ENCODE data around the gene LNPEP. TPM values are rescaled to one million over a fixed set of nuclear protein-coding genes. Genes with fewer than 3 reads are reported as not detected.

The LNPEP gene
- total RNA-seq, 1 donor from 2014 or later: 57.4 TPM

DNA sequence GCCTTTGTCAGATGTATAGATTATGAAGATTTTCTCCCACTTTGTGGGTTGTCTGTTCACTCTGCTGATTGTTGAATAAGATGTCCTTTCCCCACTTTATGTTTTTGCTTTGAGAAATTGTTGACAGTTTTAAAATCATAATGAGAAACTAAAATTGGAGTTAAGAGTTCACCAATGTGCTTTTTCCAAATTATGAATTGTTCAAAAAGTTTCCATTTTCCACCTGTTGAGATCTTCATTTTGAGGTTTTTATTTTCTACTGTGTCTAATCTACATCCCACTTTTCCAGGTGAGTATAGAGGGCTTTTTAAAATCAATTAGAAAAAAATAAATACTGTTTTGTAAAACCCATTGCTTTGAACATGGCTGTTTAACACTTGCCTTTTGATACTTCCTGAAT, 55.8 kb downstream of the LNPEP start:
- no peaks in the 10 kb centered on the region for H3K4me1 ChIP-seq (ENCODE audit: control insufficient read depth in 3 of 3, insufficient read depth in 3 of 3, low read length in 3 of 3)
- H3K36me3 ChIP-seq (ENCODE audit: control insufficient read depth in 3 of 3, insufficient read depth in 3 of 3, low read length in 3 of 3): peaks cover 2 to 33% (median 22%) of the 10 kb centered on the region in 3 donors
- no peak overlapping the region for H3K27ac ChIP-seq (ENCODE audit: low read depth, low read length)
- H3K4me3 ChIP-seq (ENCODE audit: low read length in 3 of 3): no peak overlapping the region
- no peak overlapping the region for H3K9ac ChIP-seq (ENCODE audit: low read depth in 1 of 3, low read length in 3 of 3)
- H3K9me3 ChIP-seq (ENCODE audit: control insufficient read depth in 3 of 3, low read length in 3 of 3): no peaks in the 10 kb centered on the region
- H3K27me3 ChIP-seq (ENCODE audit: control insufficient read depth in 3 of 3, insufficient read depth in 3 of 3, low read length in 3 of 3): no peaks in the 10 kb centered on the region

DNA sequence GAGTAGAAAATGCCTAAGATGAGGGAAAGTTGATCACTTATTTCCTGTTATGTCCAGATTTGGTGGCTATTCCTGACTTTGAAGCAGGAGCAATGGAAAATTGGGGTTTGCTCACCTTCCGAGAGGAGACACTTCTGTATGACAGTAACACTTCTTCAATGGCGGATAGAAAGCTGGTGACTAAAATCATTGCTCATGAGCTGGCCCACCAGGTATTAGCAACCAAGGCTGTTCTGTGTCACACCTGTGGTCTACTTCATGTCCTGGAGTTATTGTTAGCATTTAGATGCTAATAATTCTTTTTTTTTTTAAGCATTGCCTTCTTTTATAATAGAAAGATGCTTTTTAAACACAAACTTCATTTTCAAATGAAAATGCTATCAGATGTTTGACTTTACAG, 57.9 kb downstream of the LNPEP start:
- no peak overlapping the region for H3K9ac ChIP-seq (ENCODE audit: low read depth in 1 of 3, low read length in 3 of 3)
- H3K27ac ChIP-seq (ENCODE audit: low read depth, low read length): no peak overlapping the region
- no peak overlapping the region for H3K4me3 ChIP-seq (ENCODE audit: low read length in 3 of 3)
- no peaks in the 10 kb centered on the region for H3K4me1 ChIP-seq (ENCODE audit: control insufficient read depth in 3 of 3, insufficient read depth in 3 of 3, low read length in 3 of 3)
- H3K9me3 ChIP-seq (ENCODE audit: control insufficient read depth in 3 of 3, low read length in 3 of 3): no peaks in the 10 kb centered on the region
- H3K36me3 ChIP-seq (ENCODE audit: control insufficient read depth in 3 of 3, insufficient read depth in 3 of 3, low read length in 3 of 3): peaks cover 2 to 30% (median 23%) of the 10 kb centered on the region in 3 donors
- H3K27me3 ChIP-seq (ENCODE audit: control insufficient read depth in 3 of 3, insufficient read depth in 3 of 3, low read length in 3 of 3): no peaks in the 10 kb centered on the region

DNA sequence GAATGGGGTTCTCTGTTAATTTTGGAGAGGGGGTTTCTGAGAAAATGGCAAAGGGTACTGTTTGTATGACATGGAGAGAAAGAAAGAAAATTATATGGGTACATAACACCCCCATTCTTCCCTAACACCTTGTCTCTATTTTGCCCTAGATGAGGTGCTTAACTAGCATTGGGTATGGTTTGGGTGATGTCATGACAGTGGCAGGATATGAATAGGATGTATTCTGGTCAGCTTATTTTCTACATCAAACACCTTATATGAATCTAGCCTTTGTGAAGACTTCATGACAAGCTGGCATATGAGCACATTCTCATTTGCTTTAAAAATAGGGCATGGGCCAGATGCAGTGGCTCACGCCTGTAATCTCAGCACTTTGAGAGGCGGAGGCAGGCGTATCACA, 58.6 kb downstream of the LNPEP start:
- no peaks in the 10 kb centered on the region for H3K27me3 ChIP-seq (ENCODE audit: control insufficient read depth in 3 of 3, insufficient read depth in 3 of 3, low read length in 3 of 3)
- H3K9me3 ChIP-seq (ENCODE audit: control insufficient read depth in 3 of 3, low read length in 3 of 3): no peaks in the 10 kb centered on the region
- no peaks in the 10 kb centered on the region for H3K4me1 ChIP-seq (ENCODE audit: control insufficient read depth in 3 of 3, insufficient read depth in 3 of 3, low read length in 3 of 3)
- H3K4me3 ChIP-seq (ENCODE audit: low read length in 3 of 3): no peak overlapping the region
- H3K9ac ChIP-seq (ENCODE audit: low read depth in 1 of 3, low read length in 3 of 3): no peak overlapping the region
- no peak overlapping the region for H3K27ac ChIP-seq (ENCODE audit: low read depth, low read length)
- H3K36me3 ChIP-seq (ENCODE audit: control insufficient read depth in 3 of 3, insufficient read depth in 3 of 3, low read length in 3 of 3): peaks cover 2 to 28% (median 23%) of the 10 kb centered on the region in 3 donors

DNA sequence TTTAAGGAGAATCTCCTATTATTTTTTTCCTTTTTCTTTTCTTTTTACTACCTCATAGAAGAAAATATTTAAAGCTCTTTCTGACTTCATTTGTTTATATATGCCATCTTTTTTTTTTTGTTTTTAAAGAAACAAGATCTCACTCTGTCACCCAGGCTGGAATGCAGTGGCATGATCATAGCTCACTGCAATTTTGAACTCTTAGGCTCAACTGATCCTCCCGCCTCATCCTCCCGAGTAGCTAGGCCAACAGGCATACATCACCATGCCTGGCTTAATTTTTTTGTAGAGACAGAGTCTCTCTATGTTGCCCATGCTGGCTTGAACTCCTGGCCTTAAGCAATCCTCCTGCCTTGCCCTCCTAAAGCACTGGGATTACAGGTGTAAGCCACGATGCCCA, 59.5 kb downstream of the LNPEP start:
- Histone ChIP-seq H3K27ac (ENCODE audit: low read depth, low read length) (no peak overlapping the region), H3K4me3 (ENCODE audit: low read length in 3 of 3) (no peak overlapping the region), H3K9me3 (ENCODE audit: control insufficient read depth in 3 of 3, low read length in 3 of 3) (no peaks in the 10 kb centered on the region), H3K4me1 (ENCODE audit: control insufficient read depth in 3 of 3, insufficient read depth in 3 of 3, low read length in 3 of 3) (no peaks in the 10 kb centered on the region), H3K36me3 (ENCODE audit: control insufficient read depth in 3 of 3, insufficient read depth in 3 of 3, low read length in 3 of 3) (peaks cover 3 to 30% (median 16%) of the 10 kb centered on the region in 3 donors), H3K9ac (ENCODE audit: low read depth in 1 of 3, low read length in 3 of 3) (no peak overlapping the region), H3K27me3 (ENCODE audit: control insufficient read depth in 3 of 3, insufficient read depth in 3 of 3, low read length in 3 of 3) (no peaks in the 10 kb centered on the region)

DNA sequence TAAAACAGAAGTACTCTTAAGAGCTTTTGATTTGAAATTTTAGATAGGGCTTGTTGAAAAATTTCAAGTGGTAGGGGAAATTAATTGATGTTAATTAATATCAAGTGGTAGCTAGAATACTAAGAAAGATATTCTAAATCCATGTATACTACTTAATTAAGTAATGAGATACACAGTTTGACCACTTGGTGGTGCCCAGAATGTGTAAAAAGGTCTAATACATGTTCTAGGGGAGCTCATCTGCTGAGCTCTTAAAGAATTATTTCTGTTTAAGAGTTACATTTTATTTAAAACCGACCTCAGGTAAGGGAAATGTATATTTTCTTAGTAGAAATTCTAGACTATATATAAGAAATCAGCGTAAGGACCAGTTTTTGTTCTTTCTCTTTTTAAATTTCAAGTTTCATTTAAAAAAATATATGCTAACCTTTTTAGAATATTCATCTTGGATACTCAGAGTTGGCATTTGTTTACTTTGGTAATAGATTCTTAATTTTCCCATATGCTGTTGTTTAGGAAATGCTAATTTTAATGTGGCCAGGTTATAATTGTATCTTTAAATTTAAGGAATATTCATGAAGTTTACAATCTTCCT, 61.5 kb downstream of the LNPEP start:
- no peak overlapping the region for H3K9ac ChIP-seq (ENCODE audit: low read depth in 1 of 3, low read length in 3 of 3)
- H3K27me3 ChIP-seq (ENCODE audit: control insufficient read depth in 3 of 3, insufficient read depth in 3 of 3, low read length in 3 of 3): no peaks in the 10 kb centered on the region
- H3K36me3 ChIP-seq (ENCODE audit: control insufficient read depth in 3 of 3, insufficient read depth in 3 of 3, low read length in 3 of 3): peaks cover 6 to 29% (median 18%) of the 10 kb centered on the region in 3 donors
- no peak overlapping the region for H3K27ac ChIP-seq (ENCODE audit: low read depth, low read length)
- no peaks in the 10 kb centered on the region for H3K9me3 ChIP-seq (ENCODE audit: control insufficient read depth in 3 of 3, low read length in 3 of 3)
- H3K4me1 ChIP-seq (ENCODE audit: control insufficient read depth in 3 of 3, insufficient read depth in 3 of 3, low read length in 3 of 3): no peaks in the 10 kb centered on the region
- no peak overlapping the region for H3K4me3 ChIP-seq (ENCODE audit: low read length in 3 of 3)

DNA sequence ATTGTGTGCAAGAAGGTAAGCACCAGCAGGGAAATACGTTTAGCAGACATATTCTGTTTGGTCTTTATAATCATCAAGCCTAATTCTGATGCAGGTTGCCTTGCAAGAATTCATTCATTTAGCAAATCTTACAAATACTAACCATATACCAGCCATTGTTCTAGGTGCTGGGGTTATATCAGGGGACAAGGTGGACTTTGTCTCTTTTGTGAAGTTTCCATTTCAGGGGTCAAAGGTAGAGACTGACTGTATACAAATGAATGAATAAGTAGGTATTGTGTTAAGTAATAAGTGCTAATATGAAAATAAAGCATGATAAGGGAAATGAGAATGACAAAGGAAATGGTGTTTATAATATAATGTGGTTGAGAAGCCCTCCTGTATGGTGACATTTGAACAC, 64.0 kb downstream of the LNPEP start:
- H3K9me3 ChIP-seq (ENCODE audit: control insufficient read depth in 3 of 3, low read length in 3 of 3): no peaks in the 10 kb centered on the region
- H3K9ac ChIP-seq (ENCODE audit: low read depth in 1 of 3, low read length in 3 of 3): no peak overlapping the region
- H3K36me3 ChIP-seq (ENCODE audit: control insufficient read depth in 3 of 3, insufficient read depth in 3 of 3, low read length in 3 of 3): peaks cover 8 to 33% (median 29%) of the 10 kb centered on the region in 3 donors
- no peak overlapping the region for H3K4me3 ChIP-seq (ENCODE audit: low read length in 3 of 3)
- H3K27ac ChIP-seq (ENCODE audit: low read depth, low read length): no peak overlapping the region
- no peaks in the 10 kb centered on the region for H3K4me1 ChIP-seq (ENCODE audit: control insufficient read depth in 3 of 3, insufficient read depth in 3 of 3, low read length in 3 of 3)
- H3K27me3 ChIP-seq (ENCODE audit: control insufficient read depth in 3 of 3, insufficient read depth in 3 of 3, low read length in 3 of 3): no peaks in the 10 kb centered on the region

DNA sequence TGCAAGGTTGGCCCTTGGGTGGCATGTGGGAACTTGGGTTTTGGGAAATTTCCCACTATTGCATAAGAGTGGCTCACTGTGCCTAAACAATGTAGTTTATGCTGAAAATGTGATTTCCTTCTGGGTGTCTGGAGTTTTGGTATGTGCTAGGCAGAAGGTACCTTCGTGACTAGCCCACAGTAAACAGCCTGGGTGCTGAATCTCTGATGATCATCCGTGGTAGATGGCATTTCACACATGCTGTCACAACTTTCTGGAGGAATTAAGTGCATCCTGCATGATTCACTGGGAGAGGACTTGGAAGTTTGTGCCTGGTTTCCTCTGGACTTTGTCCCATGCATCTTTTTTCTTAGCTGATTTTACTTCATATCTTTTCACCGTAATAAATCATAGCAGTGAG, 64.5 kb downstream of the LNPEP start:
- Histone ChIP-seq H3K9ac (ENCODE audit: low read depth in 1 of 3, low read length in 3 of 3) (no peak overlapping the region), H3K36me3 (ENCODE audit: control insufficient read depth in 3 of 3, insufficient read depth in 3 of 3, low read length in 3 of 3) (peaks cover 8 to 37% (median 30%) of the 10 kb centered on the region in 3 donors), H3K27me3 (ENCODE audit: control insufficient read depth in 3 of 3, insufficient read depth in 3 of 3, low read length in 3 of 3) (no peaks in the 10 kb centered on the region), H3K4me1 (ENCODE audit: control insufficient read depth in 3 of 3, insufficient read depth in 3 of 3, low read length in 3 of 3) (no peaks in the 10 kb centered on the region), H3K4me3 (ENCODE audit: low read length in 3 of 3) (no peak overlapping the region), H3K27ac (ENCODE audit: low read depth, low read length) (no peak overlapping the region), H3K9me3 (ENCODE audit: control insufficient read depth in 3 of 3, low read length in 3 of 3) (no peaks in the 10 kb centered on the region)

DNA sequence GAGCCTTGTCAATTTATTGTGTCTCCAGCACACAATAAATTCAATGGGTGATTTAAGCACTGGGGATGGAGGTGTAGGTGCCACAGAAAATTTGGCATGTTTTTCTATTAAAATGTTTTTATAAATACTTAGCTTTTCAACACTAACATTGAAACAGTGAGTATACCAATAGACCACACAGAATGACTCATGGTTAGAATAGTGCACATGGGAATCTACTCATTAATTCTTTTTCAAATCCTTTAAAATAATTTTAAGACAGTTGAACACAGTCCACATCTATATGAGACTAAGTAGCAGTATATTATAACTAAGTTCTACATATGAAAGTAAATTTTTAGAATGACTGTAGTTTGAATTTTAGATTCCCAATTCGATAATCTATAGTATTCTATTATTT, 67.1 kb downstream of the LNPEP start:
- no peak overlapping the region for H3K9ac ChIP-seq (ENCODE audit: low read depth in 1 of 3, low read length in 3 of 3)
- H3K4me1 ChIP-seq (ENCODE audit: control insufficient read depth in 3 of 3, insufficient read depth in 3 of 3, low read length in 3 of 3): no peaks in the 10 kb centered on the region
- no peak overlapping the region for H3K27ac ChIP-seq (ENCODE audit: low read depth, low read length)
- H3K4me3 ChIP-seq (ENCODE audit: low read length in 3 of 3): no peak overlapping the region
- no peaks in the 10 kb centered on the region for H3K27me3 ChIP-seq (ENCODE audit: control insufficient read depth in 3 of 3, insufficient read depth in 3 of 3, low read length in 3 of 3)
- peaks cover 8 to 42% (median 30%) of the 10 kb centered on the region in 3 donors for H3K36me3 ChIP-seq (ENCODE audit: control insufficient read depth in 3 of 3, insufficient read depth in 3 of 3, low read length in 3 of 3)
- no peaks in the 10 kb centered on the region for H3K9me3 ChIP-seq (ENCODE audit: control insufficient read depth in 3 of 3, low read length in 3 of 3)

DNA sequence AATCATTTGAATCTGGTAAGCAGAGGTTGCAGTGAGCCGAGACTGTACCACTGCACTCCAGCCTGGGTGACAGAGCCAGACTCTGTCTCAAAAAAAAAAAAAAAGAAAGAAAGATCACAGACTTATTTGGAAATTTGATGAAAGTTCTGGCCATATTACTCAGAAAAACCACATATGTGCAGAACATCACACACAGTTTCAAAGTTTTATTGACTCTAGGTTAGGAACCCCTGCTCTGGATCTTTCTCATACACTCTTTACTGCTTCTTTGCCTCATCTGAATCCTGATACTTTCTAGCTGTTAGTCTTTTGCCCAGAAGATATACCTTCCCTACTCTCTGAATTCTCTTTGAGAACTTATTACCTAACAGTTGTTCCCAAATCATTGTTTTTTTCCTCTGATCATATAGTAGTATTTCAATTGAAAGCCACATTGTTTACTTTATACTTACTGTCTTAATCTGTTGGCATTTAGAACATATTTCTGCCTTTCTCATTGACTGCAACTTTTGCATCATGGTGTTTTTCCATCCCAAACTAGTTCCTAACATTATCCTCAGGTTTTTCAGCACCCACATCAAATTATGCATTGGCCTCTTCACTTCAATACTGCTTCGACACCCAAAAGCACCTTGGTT, 68.7 kb downstream of the LNPEP start:
- no peak overlapping the region for H3K27ac ChIP-seq (ENCODE audit: low read depth, low read length)
- peaks cover 10 to 40% (median 26%) of the 10 kb centered on the region in 3 donors for H3K36me3 ChIP-seq (ENCODE audit: control insufficient read depth in 3 of 3, insufficient read depth in 3 of 3, low read length in 3 of 3)
- no peaks in the 10 kb centered on the region for H3K9me3 ChIP-seq (ENCODE audit: control insufficient read depth in 3 of 3, low read length in 3 of 3)
- H3K9ac ChIP-seq (ENCODE audit: low read depth in 1 of 3, low read length in 3 of 3): no peak overlapping the region
- no peaks in the 10 kb centered on the region for H3K27me3 ChIP-seq (ENCODE audit: control insufficient read depth in 3 of 3, insufficient read depth in 3 of 3, low read length in 3 of 3)
- peaks cover 0 to 4% (median 3%) of the 10 kb centered on the region in 3 donors for H3K4me1 ChIP-seq (ENCODE audit: control insufficient read depth in 3 of 3, insufficient read depth in 3 of 3, low read length in 3 of 3)
- no peak overlapping the region for H3K4me3 ChIP-seq (ENCODE audit: low read length in 3 of 3)

DNA sequence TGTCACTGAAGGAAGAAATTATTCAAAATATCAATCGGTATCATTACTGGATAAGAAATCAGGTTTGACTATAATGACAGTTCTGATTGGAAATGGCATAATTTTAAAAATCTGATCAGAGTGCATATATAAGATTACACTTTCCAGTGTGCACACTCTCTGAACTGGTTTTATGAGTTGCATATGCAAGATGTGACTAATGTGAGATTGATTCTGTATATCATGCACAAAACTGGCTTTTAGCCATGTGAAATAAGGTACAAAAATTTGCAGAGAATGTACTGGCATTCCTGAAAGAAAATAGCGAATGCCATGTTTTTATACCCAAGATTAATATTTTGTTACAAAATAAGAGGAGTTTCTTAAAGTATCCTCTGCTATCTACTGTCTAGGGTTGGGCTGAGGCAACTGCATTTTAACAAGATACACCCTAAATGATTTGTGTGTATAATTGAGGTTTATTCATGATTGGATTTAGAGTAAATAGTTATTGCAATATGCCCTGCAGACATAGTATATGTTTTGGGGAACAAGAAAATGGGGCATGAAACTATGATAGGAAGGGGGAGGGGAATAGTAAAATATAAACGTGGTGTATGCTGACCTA, 70.7 kb downstream of the LNPEP start:
- H3K27me3 ChIP-seq (ENCODE audit: control insufficient read depth in 3 of 3, insufficient read depth in 3 of 3, low read length in 3 of 3): no peaks in the 10 kb centered on the region
- no peak overlapping the region for H3K27ac ChIP-seq (ENCODE audit: low read depth, low read length)
- peaks cover 6 to 34% (median 24%) of the 10 kb centered on the region in 3 donors for H3K36me3 ChIP-seq (ENCODE audit: control insufficient read depth in 3 of 3, insufficient read depth in 3 of 3, low read length in 3 of 3)
- H3K9ac ChIP-seq (ENCODE audit: low read depth in 1 of 3, low read length in 3 of 3): no peak overlapping the region
- H3K9me3 ChIP-seq (ENCODE audit: control insufficient read depth in 3 of 3, low read length in 3 of 3): no peaks in the 10 kb centered on the region
- peaks cover 0 to 5% (median 3%) of the 10 kb centered on the region in 3 donors for H3K4me1 ChIP-seq (ENCODE audit: control insufficient read depth in 3 of 3, insufficient read depth in 3 of 3, low read length in 3 of 3)
- H3K4me3 ChIP-seq (ENCODE audit: low read length in 3 of 3): no peak overlapping the region
